Measurements from ENCODE around the gene HNRNPA0.

Gene HNRNPA0

DNA sequence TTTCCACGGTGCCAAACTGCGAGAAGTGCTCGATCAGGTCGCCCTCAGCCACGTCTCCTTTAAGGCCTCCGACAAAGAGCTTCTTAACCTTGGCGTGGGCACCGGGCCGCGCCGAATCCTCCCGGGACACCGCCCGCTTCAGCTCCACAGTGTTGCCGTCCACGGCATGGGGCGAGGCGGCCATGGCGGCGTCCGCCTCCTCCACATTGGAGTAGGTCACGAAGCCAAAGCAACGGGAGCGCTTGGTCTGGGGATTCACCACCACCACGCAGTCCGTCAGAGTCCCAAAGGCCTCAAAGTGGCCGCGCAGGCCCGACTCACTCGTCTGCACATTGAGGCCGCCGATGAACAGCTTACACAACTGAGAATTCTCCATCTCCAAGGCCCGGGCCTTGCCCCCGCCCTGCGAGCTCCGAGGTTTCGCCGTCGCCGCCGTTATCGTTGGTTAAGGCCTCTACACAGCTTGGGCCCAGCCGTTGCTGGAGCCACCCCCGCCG lies 424 bp downstream of the HNRNPA0 start:
- no peak for DNase-seq

DNA sequence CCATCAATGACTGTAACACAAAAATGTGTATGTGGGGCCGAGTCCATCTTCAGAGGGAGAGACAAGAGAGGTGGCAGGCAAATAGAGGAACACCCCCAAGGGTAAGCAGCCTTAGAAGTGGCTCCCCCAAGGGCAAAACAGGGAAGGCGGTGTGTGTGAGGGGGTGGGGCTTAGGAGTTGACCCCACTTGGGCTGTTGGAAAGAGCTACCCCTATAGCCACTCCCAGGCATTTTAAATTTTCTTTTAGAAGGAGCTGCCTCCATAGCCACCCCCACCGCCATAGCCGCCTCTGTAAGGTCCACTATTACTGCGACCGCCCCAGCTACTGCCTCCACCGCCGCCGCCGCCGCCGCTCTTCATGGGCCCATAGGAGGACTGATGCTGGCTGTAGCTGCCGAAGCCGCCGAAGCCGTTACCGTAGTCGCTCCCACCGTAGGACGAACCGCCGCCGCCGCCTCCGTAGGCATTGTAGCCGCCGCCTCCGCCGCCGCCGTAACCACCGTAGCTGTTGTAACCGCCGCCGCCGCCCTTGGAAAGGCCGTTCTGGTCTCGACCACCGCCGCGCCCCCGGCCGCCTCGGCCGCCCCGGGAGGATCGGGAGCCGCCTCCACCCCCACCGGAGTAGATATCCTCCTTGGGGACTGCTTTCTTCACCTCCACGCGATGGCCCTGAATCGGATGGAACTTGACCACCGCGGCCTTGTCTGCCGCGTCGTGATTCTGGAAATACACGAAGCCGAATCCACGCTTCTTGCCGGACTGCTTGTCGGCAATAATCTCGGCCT lies 1.1 kb downstream of the HNRNPA0 start:
- no peak for DNase-seq

DNA sequence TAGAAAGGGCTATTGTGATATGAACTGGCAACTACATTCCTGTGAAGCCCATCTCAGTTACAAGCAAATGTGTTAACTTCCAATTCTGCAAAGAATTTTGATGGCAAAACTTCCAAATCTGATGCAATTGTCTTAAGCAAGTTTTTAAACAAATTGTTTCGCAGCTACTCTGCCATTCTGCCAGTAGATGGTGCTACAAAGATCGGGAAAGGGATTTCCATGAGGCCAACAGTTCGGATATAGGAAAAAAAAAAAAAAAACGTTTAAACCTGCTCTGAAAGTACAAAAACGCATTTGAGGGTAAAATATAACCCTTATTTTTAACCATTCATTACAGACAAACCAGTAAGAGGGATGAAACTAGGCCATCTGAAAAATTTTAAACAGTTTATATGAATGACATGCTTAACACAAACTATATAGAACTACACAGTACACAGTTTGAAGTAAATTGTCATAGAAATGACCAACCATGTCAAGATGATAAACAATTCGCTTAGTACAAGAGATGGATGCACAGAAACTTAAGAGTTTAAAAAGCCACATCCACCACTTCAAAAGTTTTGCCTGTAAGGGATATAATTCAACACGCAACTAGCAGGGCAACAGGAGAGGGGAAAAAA lies 2.2 kb downstream of the HNRNPA0 start:
- DNase-seq: peak; percentile 9

DNA sequence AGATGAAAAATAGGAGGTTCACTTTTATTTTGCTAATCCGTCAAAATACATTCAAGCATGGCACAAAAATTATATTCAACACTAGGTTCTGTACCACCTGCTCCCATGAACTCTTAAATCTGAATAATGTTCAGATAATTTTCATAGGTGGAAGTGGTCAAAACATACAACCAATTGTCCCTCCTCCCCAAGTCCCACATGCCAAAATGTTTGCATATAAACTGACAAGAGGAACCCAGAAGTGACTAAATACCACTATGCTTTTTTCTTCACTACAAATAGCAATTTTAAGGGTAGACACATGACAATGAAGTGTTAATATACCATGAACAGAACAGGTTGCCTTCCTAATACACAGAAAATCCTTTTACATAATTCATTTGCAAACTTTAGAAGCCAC lies 3.7 kb downstream of the HNRNPA0 start:
- no peak for DNase-seq

DNA sequence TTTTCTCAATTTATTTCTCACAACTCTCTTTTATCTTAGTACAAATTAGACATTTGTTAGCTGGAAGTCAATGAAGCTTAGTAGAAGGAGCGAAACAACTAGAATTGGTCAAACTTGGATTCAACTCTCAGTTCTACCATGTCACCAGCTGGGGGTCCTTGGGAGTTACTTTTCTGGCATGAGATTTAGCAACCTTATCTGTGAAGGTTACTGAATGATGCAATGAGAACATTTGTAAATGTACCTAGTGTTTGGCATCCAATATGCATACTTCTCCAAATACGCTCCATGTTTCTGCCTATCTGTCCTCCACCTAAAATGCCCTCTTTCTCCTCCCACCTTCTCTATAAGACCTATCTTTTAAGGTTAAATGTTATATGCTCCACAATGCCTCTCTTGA lies 6.3 kb downstream of the HNRNPA0 start:
- DNase-seq: no peak

DNA sequence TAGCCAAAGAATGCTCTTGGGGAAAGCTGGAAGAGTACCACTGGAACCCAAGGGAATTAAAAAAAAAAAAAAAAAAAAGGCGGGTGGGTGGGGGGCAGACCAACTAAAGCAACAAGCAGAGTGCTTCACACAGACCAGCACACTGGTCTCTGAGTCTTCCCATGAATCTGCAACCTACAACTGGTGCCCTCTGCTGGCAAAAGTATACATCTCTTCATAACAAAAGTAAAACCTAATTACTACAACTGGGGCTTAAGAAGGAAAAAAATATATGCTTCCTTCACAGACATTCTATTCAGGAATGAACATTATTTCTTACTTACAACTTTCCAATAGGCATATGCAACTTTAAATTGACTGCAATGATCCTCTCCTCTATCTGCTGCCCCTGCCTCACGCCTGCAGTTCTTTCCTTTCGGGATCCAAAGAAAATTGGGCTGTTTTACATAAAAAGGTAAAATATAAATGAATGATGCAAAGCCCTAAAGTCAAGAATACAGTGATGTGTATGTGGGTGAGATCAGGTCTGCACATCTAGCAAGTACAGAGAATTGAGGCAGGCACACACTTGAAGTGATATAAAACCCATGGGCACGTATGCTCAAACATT lies 11.0 kb downstream of the HNRNPA0 start:
- peak; percentile 42 for DNase-seq

DNA sequence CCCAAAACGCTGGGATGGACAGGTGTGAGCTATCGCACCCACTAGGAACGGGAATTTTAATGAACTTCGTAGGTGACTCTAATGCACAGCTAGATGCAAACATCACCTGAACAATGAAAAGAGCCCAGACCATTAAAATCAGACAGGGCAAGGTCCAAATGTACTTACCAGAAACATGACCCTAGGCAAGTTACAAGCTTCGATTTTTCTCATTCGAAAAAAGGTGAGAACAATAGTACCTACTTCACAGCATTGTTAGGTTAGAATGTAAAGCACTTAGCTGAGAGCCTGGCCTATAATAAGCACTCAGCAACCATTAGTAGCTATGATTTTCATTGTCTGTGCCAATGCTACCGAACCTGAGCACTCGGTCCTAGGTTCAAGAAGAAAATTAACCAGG lies 12.4 kb downstream of the HNRNPA0 start:
- DNase-seq: peak; percentile 8

DNA sequence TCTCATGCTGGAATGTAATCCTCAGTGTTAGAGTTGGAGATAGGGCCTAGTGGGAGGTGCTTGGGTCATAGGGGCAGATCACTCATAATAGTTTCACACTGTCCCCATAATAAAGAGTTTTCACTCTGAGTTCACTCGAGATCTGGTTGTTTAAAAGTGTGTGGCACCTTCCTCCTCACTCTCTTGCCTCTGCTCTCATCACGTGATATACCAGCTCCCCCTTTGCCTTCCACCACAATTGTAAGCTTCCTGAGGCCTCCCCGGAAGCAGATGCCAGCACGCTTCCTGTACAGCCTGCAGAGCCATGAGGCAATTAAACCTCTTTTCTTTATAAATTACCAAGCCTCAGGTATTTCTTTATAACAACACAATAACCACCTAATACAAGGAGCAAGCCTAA lies 14.4 kb downstream of the HNRNPA0 start:
- DNase-seq: no peak

DNA sequence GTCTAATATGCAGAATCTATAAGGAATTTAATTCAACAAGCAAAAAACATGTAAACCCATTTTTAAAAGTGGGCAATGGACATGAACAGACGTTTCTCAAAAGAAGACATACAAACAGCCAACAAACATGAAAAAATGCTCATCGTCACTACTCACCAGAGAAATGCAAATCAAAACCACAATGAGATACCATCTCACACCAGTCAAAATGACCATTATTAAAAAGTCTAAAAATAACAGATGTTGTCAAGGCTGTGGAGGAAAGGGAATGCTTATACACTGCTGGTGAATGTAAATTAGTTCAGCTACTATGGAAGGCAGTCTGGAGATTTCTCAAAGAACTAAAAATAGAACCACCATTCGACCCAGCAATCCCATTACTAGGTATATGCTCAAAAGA lies 15.2 kb downstream of the HNRNPA0 start:
- DNase-seq: no peak

DNA sequence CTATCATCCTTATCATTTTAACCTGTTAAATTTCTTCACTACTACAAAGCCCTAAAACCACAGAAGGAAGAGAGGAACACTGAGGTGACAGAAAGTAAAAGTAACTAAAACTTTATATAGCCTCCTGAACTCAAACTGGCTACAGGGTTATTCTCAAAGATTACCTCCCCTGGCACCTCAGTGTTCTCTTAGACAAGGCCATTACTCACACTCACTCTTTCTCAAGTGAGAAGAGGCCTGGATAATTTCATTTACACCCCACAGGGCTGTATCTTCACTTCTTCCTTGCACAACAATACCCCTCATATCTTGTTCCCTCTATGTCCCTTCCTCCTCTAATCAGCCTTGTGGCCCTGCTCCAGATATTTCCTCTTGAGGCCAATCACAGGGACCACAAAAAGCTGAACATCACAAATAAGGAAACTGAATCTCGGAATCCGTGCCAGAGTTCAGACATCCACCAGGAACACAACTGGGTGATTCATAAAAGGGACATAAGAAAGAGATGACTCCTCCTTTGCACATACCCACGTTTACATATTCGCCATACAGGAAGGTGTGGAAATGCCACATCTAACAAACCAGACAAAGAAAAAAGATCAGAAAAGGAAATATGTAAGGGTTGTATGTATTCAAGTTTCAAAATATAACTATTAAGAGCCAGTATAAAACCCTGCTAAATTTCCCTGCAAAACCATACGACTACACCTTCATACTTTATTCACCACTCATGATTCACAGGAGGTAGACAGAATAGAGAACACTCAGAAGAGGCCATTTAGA lies 16.6 kb downstream of the HNRNPA0 start:
- no peak for DNase-seq

DNA sequence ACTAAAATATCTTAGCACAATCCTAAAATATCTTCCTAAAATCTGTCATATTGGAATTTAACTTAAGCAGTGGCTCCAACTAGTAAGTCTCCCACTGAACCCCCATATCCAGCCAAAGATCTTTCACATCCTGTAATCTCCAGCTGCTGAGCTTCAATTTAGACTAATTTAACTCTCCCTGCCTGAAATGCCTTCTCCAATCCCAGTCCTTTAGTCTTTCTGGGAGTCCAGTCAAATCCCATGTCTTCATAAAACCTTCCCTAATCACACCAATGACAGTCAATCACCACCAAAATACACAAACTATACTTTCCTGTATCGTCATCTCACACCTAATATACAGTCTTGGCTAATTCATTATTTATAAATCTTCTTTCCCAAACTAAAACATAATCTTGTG lies 17.7 kb downstream of the HNRNPA0 start:
- no peak for DNase-seq

DNA sequence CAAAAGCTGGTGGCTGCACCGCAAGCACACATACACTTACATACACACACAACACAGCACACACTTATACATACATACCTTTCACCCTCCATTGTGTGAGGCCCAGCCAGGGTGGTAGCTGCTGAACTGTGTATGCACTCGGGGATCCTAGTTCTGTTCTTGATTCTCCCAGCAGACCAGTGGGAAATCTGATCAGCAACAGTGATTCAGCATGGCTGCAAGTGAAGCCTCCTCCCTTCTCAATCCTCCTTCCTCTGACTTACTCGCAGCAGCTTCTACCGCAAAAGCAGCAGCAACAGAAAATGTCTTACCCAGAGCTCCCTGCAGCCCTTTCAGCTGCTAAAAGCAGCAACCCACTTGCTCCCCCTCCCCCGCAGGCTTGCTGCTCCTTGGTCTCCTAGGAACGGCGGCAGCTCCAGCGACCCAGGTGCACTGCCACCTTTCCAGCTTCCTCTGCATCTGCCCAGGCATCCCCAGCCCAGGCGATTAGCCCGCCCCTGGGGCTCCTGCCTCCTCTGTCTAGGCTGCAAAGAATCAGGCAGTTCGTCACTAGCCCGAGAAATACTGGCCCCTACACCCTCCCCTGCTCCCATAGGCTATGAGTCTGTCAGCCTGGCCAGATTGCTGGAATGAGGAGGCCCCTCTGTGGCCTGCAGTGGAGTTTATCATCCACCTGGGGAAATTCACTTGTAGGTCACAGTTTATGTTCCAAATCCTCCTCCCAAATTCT lies 18.4 kb downstream of the HNRNPA0 start, which contains the start of gene KLHL3:
KLHL3 (minus strand) TSS at position 535 of the 730 bp plus-strand sequence; CDS start at position 92, 443 bp downstream.
- DNase-seq: peak; percentile 11

DNA sequence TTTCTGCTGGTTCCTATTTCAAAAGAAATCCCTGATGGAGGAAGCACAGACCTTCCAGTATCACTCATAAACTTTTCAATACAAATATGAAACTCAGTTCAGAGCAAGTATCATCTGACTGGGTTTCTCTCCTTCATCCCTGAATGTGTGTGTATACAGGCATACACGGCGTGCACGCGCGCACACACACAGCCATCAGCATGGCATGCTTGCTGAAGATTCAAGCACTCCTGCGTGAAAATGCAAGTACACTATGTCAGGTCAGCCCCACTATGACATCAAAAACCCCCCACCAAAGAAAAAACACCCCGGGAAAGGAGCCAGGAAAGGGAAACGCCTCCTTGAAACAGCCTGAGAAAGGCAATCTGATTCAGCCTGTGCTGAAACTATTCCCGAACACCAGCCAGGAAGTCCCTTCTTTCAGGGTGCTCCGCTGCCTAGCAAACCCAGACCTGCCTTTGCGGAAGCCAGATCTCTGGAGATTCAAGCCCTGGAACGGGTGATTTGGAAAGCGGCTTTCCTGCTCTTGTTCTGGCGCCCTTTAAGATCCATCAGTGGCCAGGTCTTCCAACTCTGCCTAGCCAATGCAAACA lies 19.1 kb downstream of the HNRNPA0 start:
- DNase-seq: peak; percentile 5

DNA sequence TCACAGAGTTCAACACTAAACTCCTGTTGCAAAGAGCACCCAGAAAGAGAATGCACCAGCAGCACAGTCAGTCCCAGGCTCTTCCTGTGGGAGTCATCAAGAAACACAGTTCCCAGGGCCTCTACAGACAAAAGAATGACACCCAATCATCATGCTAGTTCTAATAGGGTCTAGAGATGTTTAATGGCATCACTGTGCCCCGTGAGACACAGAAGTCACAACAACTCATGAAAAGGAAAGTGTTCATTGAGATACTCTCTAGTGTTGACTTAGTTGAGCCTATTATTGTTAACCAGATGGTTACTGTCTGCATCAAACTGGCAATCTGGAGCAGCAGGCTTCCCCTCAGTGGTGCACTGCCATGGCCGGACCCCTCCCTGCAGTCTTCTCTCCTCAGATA lies 19.8 kb downstream of the HNRNPA0 start:
- DNase-seq: peak; percentile 8

DNA sequence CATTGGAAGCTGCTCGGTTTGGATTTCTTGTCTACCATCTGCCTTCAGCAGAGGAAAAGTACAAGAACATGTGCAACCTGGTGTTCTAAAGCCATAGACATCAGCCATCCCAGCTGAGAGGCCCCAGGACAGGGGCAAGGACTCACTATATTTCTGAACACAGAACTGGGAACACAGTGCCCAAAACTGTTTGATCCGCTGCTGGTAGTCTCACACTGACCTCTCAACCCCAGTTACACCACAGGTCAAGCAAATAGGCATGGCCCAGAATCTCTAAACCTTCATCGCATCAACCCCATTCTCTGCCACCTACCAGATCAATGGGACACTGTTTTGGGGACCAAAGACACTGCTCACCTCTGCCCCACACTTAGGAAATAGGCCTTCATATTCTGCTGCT lies 20.2 kb downstream of the HNRNPA0 start:
- DNase-seq: no peak

DNA sequence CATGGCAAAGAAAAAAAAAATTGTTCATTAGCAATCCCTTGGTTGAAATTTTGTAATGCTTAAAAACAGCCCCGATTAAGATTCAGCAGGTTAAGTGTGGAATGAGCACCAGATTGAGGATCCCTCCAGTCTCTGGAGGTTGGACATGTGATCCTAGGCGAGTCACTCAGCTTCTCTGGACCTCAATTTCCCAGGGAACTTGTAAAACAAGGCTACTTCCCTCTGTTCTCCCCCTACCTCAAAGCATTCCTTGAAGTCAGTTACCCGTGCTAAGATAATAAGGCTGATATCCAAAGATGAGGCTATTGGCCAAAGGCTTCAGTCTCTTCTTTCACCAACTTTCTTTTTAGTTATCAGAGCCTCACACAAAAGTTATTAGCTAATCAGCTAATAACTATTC lies 21.2 kb downstream of the HNRNPA0 start:
- DNase-seq: no peak

DNA sequence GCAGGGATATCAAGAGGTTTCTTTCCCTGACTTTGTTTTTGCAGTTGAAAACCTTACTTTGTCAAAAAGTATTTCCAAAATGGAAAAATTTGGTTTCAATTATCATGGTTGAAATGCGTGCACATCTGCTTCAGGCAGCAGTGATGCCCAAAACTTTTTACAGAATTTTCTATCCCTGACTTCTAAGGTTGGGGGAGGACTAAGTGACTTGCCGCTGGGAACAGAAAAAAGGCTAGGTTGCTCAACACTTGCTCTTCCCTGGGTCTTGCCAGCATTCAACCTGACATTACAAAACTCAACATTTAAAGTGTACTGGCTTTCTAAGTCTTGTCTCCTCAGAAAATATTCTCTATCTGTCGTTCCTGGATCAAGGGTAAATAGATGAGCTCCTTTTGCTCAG lies 23.0 kb downstream of the HNRNPA0 start:
- DNase-seq: no peak

DNA sequence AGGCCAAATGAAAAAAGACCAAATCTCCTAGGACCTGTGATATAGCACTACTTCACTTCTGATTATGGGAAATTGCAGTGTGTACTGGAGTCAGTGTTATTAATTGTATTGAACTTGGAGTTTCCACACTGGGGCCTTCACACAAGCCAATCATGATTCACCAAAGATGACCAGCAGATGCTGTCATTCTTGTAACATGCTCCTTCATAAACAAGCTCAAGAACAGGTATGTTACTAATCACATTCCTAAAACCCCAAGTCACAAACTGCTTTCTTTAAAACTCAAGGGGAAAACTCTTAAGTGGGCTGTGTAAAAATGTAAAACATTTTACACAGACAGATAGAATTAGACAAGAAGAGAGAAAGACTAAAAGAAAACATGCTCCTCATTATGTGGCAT lies 23.8 kb downstream of the HNRNPA0 start:
- no peak for DNase-seq

DNA sequence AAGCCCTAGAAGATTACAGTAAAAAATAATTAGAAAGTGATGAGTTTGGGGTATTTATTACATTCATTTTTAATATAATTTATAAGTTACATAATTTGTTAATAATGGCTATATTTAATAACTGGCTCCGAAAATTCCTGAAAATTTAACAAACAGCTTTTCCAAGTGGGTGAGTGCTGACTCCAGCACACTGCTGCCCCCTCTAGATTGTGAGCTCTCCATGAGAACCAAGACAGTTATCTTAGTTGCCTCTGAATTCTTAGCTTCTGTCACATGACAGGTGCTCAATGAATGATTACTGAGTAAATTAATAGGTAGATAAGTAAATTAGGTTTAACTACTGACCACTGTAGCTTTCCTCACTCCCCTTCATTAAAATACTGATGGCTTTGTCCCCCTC lies 26.1 kb downstream of the HNRNPA0 start:
- DNase-seq: no peak

DNA sequence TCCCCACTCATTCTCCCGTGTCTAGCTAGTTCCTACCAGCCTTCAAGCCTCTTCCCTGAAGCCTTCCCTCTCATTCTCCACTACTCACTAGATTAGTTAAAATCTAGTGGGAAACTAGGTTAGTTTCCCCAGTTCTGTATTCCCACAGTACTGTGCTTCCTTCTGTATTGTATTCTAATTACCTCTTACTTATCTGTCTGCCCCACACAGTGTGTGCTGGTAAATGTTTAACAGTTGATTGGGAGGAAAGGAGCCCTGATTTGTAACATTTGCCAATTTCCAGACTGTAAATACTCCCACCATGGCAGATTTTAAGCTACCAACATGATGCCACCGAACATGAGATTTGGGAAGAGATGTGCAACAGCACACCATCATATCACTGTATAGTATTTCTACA lies 26.5 kb downstream of the HNRNPA0 start:
- DNase-seq: no peak

DNA sequence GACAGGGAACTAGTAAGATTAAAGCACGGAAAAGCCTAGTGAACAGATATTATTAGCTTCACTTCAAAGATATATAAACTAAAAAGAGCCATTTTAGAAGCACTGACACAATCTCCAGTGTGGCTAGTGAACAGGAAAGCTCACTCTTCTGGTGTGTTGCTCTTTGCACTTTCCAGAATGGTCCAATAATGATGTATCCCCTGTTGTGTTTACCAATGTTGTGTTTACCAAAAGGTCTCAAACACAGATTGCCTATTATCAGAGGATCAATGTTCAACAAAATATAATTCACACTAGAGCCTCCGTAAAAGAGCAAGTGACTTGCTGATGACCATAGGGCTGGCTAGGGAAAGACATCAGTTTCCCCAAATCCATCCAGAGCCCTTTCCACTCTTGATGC lies 29.9 kb downstream of the HNRNPA0 start:
- DNase-seq: no peak

DNA sequence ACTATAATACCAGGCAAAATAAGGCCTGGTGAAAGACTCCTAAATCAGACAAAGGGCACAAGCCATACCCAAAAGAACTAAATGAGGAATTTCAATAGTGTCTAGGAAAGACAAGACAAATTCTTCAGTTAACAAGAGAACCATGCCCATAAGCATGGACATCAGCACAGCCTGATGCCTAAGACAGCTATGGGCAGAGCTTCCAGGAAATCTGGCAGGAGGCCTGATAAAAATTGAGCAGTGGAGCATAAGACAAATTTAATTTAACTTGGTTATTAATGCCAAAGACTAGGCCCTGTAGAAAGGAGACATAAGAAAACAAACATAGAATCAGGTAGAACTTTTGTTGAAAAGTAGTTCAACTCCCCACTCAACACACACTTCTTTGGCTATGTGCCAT lies 35.6 kb downstream of the HNRNPA0 start:
- no peak for DNase-seq
